Measurements from ENCODE around the gene SHISA8.

SHISA8 gene

GRCh38 chr22:41915035-41915785, at the start of gene SHISA8:
SHISA8 (minus strand) TSS chr22:41915074; CDS start chr22:41914667, 407 bp downstream.
- Histone ChIP-seq H4K20me1 (ENCODE audit: insufficient read depth, low read length) (no peaks in the 10 kb centered on the region), H3K9me3 (ENCODE audit: low read length) (no peaks in the 10 kb centered on the region), H3K9ac (ENCODE audit: low read length) (no peak within 1 kb of the TSS), H2AFZ (ENCODE audit: low read length) (no peak within 1 kb of the TSS), H3K27ac (ENCODE audit: low read depth, low read length, poor library complexity, severe bottlenecking) (no peak within 1 kb of the TSS), H3K4me3 (ENCODE audit: low read depth, low read length, poor library complexity, severe bottlenecking) (no peak within 1 kb of the TSS), H3K79me2 (ENCODE audit: insufficient read depth, low read length) (no peaks in the 10 kb centered on the region), H3K36me3 (ENCODE audit: insufficient read depth, low read length) (no peaks in the 10 kb centered on the region), H3K4me2 (ENCODE audit: low read length) (no peak within 1 kb of the TSS; the same call in 1 of the 2 replicates), H3K27me3 (ENCODE audit: insufficient read depth, low read length) (peaks cover 22% of the 10 kb centered on the region; the same call in 1 of the 2 replicates), H3K4me1 (ENCODE audit: insufficient read depth, low read length, severe bottlenecking) (peaks cover 35% of the 10 kb centered on the region), H3K9me2 (ENCODE audit: low read depth, low read length) (no peaks in the 10 kb centered on the region), H3F3A (ENCODE audit: insufficient read depth, low read length) (no peaks in the 10 kb centered on the region)
- TF ChIP-seq CTCF (IDR thresholded peaks at IDR 0.05; ENCODE audit: low read length): no peak
- no peak for TF ChIP-seq EZH2 (IDR thresholded peaks at IDR 0.05; ENCODE audit: borderline replicate concordance, low read length)

GRCh38 chr22:41964112-41964491, 49.2 kb upstream of the SHISA8 start:
- H3K4me1 ChIP-seq (ENCODE audit: insufficient read depth, low read length, severe bottlenecking): peaks cover 12% of the 10 kb centered on the region
- no peaks in the 10 kb centered on the region for H3K9me2 ChIP-seq (ENCODE audit: low read depth, low read length)
- H3K79me2 ChIP-seq (ENCODE audit: insufficient read depth, low read length): no peaks in the 10 kb centered on the region
- no peaks in the 10 kb centered on the region for H3K36me3 ChIP-seq (ENCODE audit: insufficient read depth, low read length)
- H3K27me3 ChIP-seq (ENCODE audit: insufficient read depth, low read length): no peaks in the 10 kb centered on the region
- no peaks in the 10 kb centered on the region for H3F3A ChIP-seq (ENCODE audit: insufficient read depth, low read length)
- H3K9ac ChIP-seq (ENCODE audit: low read length): no peak overlapping the region
- no peak for TF ChIP-seq EZH2 (IDR thresholded peaks at IDR 0.05; ENCODE audit: borderline replicate concordance, low read length)
- no peak for TF ChIP-seq CTCF (IDR thresholded peaks at IDR 0.05; ENCODE audit: low read length)
- H3K4me2 ChIP-seq (ENCODE audit: low read length): no peak overlapping the region
- H3K9me3 ChIP-seq (ENCODE audit: low read length): no peaks in the 10 kb centered on the region
- H3K4me3 ChIP-seq (ENCODE audit: low read depth, low read length, poor library complexity, severe bottlenecking): no peak overlapping the region
- no peak overlapping the region for H2AFZ ChIP-seq (ENCODE audit: low read length)
- no peaks in the 10 kb centered on the region for H4K20me1 ChIP-seq (ENCODE audit: insufficient read depth, low read length)
- no peak overlapping the region for H3K27ac ChIP-seq (ENCODE audit: low read depth, low read length, poor library complexity, severe bottlenecking)

- Histone ChIP-seq H3K9me3 (ENCODE audit: low read length) (no peaks in the 10 kb centered on the region), H3K9ac (ENCODE audit: low read length) (no peak overlapping the region), H3F3A (ENCODE audit: insufficient read depth, low read length) (no peaks in the 10 kb centered on the region), H3K4me2 (ENCODE audit: low read length) (no peak overlapping the region), H3K4me3 (ENCODE audit: low read depth, low read length, poor library complexity, severe bottlenecking) (no peak overlapping the region), H3K27ac (ENCODE audit: low read depth, low read length, poor library complexity, severe bottlenecking) (no peak overlapping the region), H2AFZ (ENCODE audit: low read length) (no peak overlapping the region), H3K79me2 (ENCODE audit: insufficient read depth, low read length) (no peaks in the 10 kb centered on the region), H3K27me3 (ENCODE audit: insufficient read depth, low read length) (no peaks in the 10 kb centered on the region), H3K36me3 (ENCODE audit: insufficient read depth, low read length) (no peaks in the 10 kb centered on the region), H3K9me2 (ENCODE audit: low read depth, low read length) (no peaks in the 10 kb centered on the region), H3K4me1 (ENCODE audit: insufficient read depth, low read length, severe bottlenecking) (peaks cover 12% of the 10 kb centered on the region), H4K20me1 (ENCODE audit: insufficient read depth, low read length) (no peaks in the 10 kb centered on the region)
- TF ChIP-seq CTCF (IDR thresholded peaks at IDR 0.05; ENCODE audit: low read length): no peak
- no peak for TF ChIP-seq EZH2 (IDR thresholded peaks at IDR 0.05; ENCODE audit: borderline replicate concordance, low read length)
These were observed 48.7 kb upstream of the SHISA8 start for GRCh38 chr22:41963453-41964111.

Data from OCI-LY1 (cell line).